Calu3 (cell line): ENCODE results near the gene MSL1. TPM values are rescaled to one million over a fixed set of nuclear protein-coding genes. Genes with fewer than 3 reads are reported as not detected.

Experiments
- BruUV-seq: library from RNA; stranded (reverse); fragments of 400-500 nt; replicated peaks from 2 replicates; lab custom pipeline; 2021; lab: Mats Ljungman, UMichigan
- CTCF ChIA-PET: fragments of 300-600 bp; sonication (Branson Sonifier 250); formaldehyde crosslinking; loops from one replicate; lab custom pipeline; 2022; ENCODE audit warnings: antibody characterized with exemption; lab: Charles Lee
- DNase-seq: peaks from one replicate; pipeline ENCODE4 v3.0.0; 2022
- H3K27ac Mint-ChIP-seq: one replicate; pipeline ENCODE4 v1.8.0; 2022; ENCODE audit warnings: mixed read lengths; ENCODE audit not compliant: unreplicated experiment
- H3K27me3 Mint-ChIP-seq: one replicate; pipeline ENCODE4 v1.8.0; 2022; ENCODE audit warnings: mixed read lengths; ENCODE audit not compliant: unreplicated experiment
- H3K36me3 Mint-ChIP-seq: one replicate; pipeline ENCODE4 v1.8.0; 2022; ENCODE audit warnings: mild to moderate bottlenecking, moderate library complexity, mixed read lengths; ENCODE audit not compliant: insufficient read depth, unreplicated experiment
- H3K4me1 Mint-ChIP-seq: one replicate; pipeline ENCODE4 v1.8.0; 2022; ENCODE audit warnings: mild to moderate bottlenecking, low read depth, mixed read lengths; ENCODE audit not compliant: unreplicated experiment
- H3K4me3 Mint-ChIP-seq: one replicate; pipeline ENCODE4 v1.8.0; 2022; ENCODE audit warnings: mild to moderate bottlenecking, low read depth, moderate library complexity, mixed read lengths; ENCODE audit not compliant: unreplicated experiment
- H3K9me3 Mint-ChIP-seq: one replicate; pipeline ENCODE4 v1.8.0; 2022; ENCODE audit warnings: low read depth, mixed read lengths; ENCODE audit not compliant: unreplicated experiment
- CTCF ChIP-seq: fragments of 200-600 bp; IDR thresholded peaks from one replicate; pipeline ENCODE4 v1.8.0; 2022; ENCODE audit warnings: antibody characterized with exemption; ENCODE audit not compliant: unreplicated experiment
- intact Hi-C: fragments of 100-400 bp; cut with micrococcal nuclease; formaldehyde crosslinking; loops from one replicate; pipeline ENCODE4 v1.10.0; 2022; ENCODE audit not compliant: unreplicated experiment
- total RNA-seq: library from RNA; stranded (reverse); gene quantifications from 2 replicates; pipeline ENCODE4 v1.2.3, GENCODE V29; 2022

Gene MSL1
- total RNA-seq, 1 experiment from 2014 or later, result 505 TPM

- CTCF ChIA-PET, result interaction anchor here (0.7 to 16.6 kb wide), 5 partner anchors 17 to 1358 kb away, joined by 3 to 1006 read pairs (median 7); partner anchors contain the start of genes MED24 and THRA
- TF ChIP-seq CTCF, result no peak
- peaks cover 77% of the 10 kb centered on the region for H3K36me3 Mint-ChIP-seq
- H3K4me1 Mint-ChIP-seq, result peaks cover 45% of the 10 kb centered on the region
- no peak overlapping the region for H3K27ac Mint-ChIP-seq
- BruUV-seq, result no TSS peak
- H3K9me3 Mint-ChIP-seq, result no peaks in the 10 kb centered on the region
- no peak for DNase-seq
- H3K27me3 Mint-ChIP-seq, result no peaks in the 10 kb centered on the region
- no peak overlapping the region for H3K4me3 Mint-ChIP-seq
- intact Hi-C loops, result loop anchor here (5.0 kb wide), 2 partner anchors 389 to 479 kb away; no protein-coding TSS in a partner anchor
Observed at GRCh38 chr17:40095944-40096791, 25.6 kb upstream of the MSL1 start.

- H3K27ac Mint-ChIP-seq, result peak overlapping the region; percentile 1
- no peak for DNase-seq
- intact Hi-C loops, result loop anchor here (5.0 kb wide), 2 partner anchors 390 to 480 kb away; no protein-coding TSS in a partner anchor
- H3K4me3 Mint-ChIP-seq, result no peak overlapping the region
- no peaks in the 10 kb centered on the region for H3K9me3 Mint-ChIP-seq
- peaks cover 85% of the 10 kb centered on the region for H3K36me3 Mint-ChIP-seq
- no TSS peak for BruUV-seq
- TF ChIP-seq CTCF, result no peak
- peaks cover 54% of the 10 kb centered on the region for H3K4me1 Mint-ChIP-seq
- H3K27me3 Mint-ChIP-seq, result no peaks in the 10 kb centered on the region
- CTCF ChIA-PET, result interaction anchor here (0.5 to 16.6 kb wide), 10 partner anchors 16 to 367 kb away, joined by 4 to 1006 read pairs (median 8); partner anchors contain the start of genes CSF3, MED24 and THRA
Observed at GRCh38 chr17:40097087-40097486, 24.7 kb upstream of the MSL1 start.

GRCh38 chr17:40097931-40098845 is 23.6 kb upstream of the MSL1 start:
- peak; percentile 87 for DNase-seq
- Mint-ChIP-seq H3K27me3 (no peaks in the 10 kb centered on the region), H3K36me3 (peaks cover 86% of the 10 kb centered on the region), H3K4me3 (peak overlapping the region; percentile 80), H3K4me1 (peaks cover 64% of the 10 kb centered on the region), H3K9me3 (no peaks in the 10 kb centered on the region), H3K27ac (peak overlapping the region; percentile 85)
- intact Hi-C loops, result loop anchor here (5.0 kb wide), 2 partner anchors 391 to 481 kb away; no protein-coding TSS in a partner anchor
- no peak for TF ChIP-seq CTCF
- BruUV-seq, result no TSS peak
- CTCF ChIA-PET, result interaction anchor here (0.6 to 16.6 kb wide), 56 partner anchors 9 to 898 kb away, joined by 3 to 1006 read pairs (median 4); partner anchors contain the start of genes CASC3, CDC6, CSF3 and ERBB2
